Chondrocyte (in vitro differentiated cells): Measurements from ENCODE around the gene TARP.

Source experiments
- DNase-seq: peaks from one replicate; pipeline ENCODE4 v3.0.0; 2021; ENCODE audit warnings: mixed read lengths, low spot score
- H3K27ac Mint-ChIP-seq: one replicate; pipeline ENCODE4 v1.8.0; 2021; ENCODE audit warnings: mild to moderate bottlenecking, moderate library complexity, mixed read lengths; ENCODE audit not compliant: unreplicated experiment
- H3K27me3 Mint-ChIP-seq: 2 replicates; pipeline ENCODE4 v1.8.0; 2021; ENCODE audit warnings: low read depth, mixed read lengths
- H3K36me3 Mint-ChIP-seq: 2 replicates; pipeline ENCODE4 v1.8.0; 2021; ENCODE audit warnings: low read depth, mixed read lengths
- H3K4me1 Mint-ChIP-seq: 2 replicates; pipeline ENCODE4 v1.8.0; 2021; ENCODE audit warnings: low read depth, mild to moderate bottlenecking, mixed read lengths
- H3K4me3 Mint-ChIP-seq: one replicate; pipeline ENCODE4 v1.8.0; 2021; ENCODE audit warnings: mild to moderate bottlenecking, moderate library complexity, mixed read lengths; ENCODE audit not compliant: unreplicated experiment
- H3K9me3 Mint-ChIP-seq: 2 replicates; pipeline ENCODE4 v1.8.0; 2021; ENCODE audit warnings: low read depth, mixed read lengths
- CTCF ChIP-seq: fragments of 200-600 bp; sonication (generic); IDR thresholded peaks from 2 replicates; pipeline ENCODE4 v1.5.0; 2021; ENCODE audit warnings: antibody characterized with exemption, mild to moderate bottlenecking, moderate library complexity

Gene TARP

GRCh38 chr7:38273286-38273995, at the start of gene TARP:
Gene TARP, minus strand, starts transcription at chr7:38273636.
- no peak for DNase-seq
- Mint-ChIP-seq H3K4me1 (no peaks in the 10 kb centered on the region), H3K27me3 (peaks cover 2% of the 10 kb centered on the region), H3K36me3 (no peaks in the 10 kb centered on the region), H3K9me3 (no peaks in the 10 kb centered on the region), H3K4me3 (no peak within 1 kb of the TSS), H3K27ac (no peak within 1 kb of the TSS)
- TF ChIP-seq CTCF, result no peak

- Mint-ChIP-seq H3K9me3 (no peaks in the 10 kb centered on the region), H3K36me3 (no peaks in the 10 kb centered on the region), H3K4me1 (peaks cover 22% of the 10 kb centered on the region), H3K4me3 (no peak overlapping the region), H3K27ac (no peak overlapping the region), H3K27me3 (peaks cover 5% of the 10 kb centered on the region)
- no peak for TF ChIP-seq CTCF
- DNase-seq, result no peak
Observed at GRCh38 chr7:38323156-38323555, 49.7 kb upstream of the TARP start.

GRCh38 chr7:38322461-38322860, 49.0 kb upstream of the TARP start:
- H3K27ac Mint-ChIP-seq, result no peak overlapping the region
- H3K4me1 Mint-ChIP-seq, result peaks cover 22% of the 10 kb centered on the region
- H3K4me3 Mint-ChIP-seq, result no peak overlapping the region
- DNase-seq, result no peak
- no peaks in the 10 kb centered on the region for H3K9me3 Mint-ChIP-seq
- H3K36me3 Mint-ChIP-seq, result no peaks in the 10 kb centered on the region
- no peak for TF ChIP-seq CTCF
- H3K27me3 Mint-ChIP-seq, result peaks cover 5% of the 10 kb centered on the region

- H3K27ac Mint-ChIP-seq, result no peak overlapping the region
- H3K4me1 Mint-ChIP-seq, result peaks cover 22% of the 10 kb centered on the region
- H3K9me3 Mint-ChIP-seq, result no peaks in the 10 kb centered on the region
- H3K4me3 Mint-ChIP-seq, result no peak overlapping the region
- no peaks in the 10 kb centered on the region for H3K36me3 Mint-ChIP-seq
- peaks cover 5% of the 10 kb centered on the region for H3K27me3 Mint-ChIP-seq
- DNase-seq, result no peak
- no peak for TF ChIP-seq CTCF
Observed at GRCh38 chr7:38321967-38322366, 48.5 kb upstream of the TARP start.

- no peak overlapping the region for H3K4me3 Mint-ChIP-seq
- DNase-seq, result no peak
- H3K27me3 Mint-ChIP-seq, result peaks cover 3% of the 10 kb centered on the region
- H3K4me1 Mint-ChIP-seq, result peaks cover 22% of the 10 kb centered on the region
- H3K9me3 Mint-ChIP-seq, result no peaks in the 10 kb centered on the region
- peak overlapping the region; percentile 8 for H3K27ac Mint-ChIP-seq
- TF ChIP-seq CTCF, result no peak
- no peaks in the 10 kb centered on the region for H3K36me3 Mint-ChIP-seq
Observed at GRCh38 chr7:38321515-38321944, 48.1 kb upstream of the TARP start.
